GM19372 (cell line): Measurements from ENCODE around the gene GBP3.
"Not testable (repeated sequence)": the region's sequence is repeated elsewhere in the genome, so short reads cannot be mapped to it uniquely, and the experiment has no call there.

ENCODE experiments used
- ATAC-seq: cut with Tn5 transposase; IDR thresholded peaks from one replicate; pipeline ENCODE4 v1.9.1; 2021; ENCODE audit warnings: mild to moderate bottlenecking, low read depth, moderate library complexity; ENCODE audit not compliant: unreplicated experiment

Gene GBP3

DNA sequence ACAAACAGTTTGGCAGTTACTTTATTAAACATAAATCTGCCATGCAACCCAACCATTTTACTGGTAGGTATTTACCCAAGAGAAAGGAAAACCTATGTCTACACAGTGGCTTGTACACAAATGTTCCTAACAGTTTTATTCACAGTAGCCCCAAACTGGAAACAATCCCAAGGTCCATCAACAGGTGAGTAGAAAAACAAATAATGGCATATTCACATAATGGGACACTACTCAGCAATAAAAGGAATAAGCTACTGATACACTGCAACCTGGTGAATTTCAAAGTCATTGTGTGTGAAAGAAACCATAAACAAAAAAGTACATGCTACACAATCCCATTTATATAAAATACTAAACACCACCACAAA, 42.9 kb downstream of the GBP3 start:
- no peak for ATAC-seq

DNA sequence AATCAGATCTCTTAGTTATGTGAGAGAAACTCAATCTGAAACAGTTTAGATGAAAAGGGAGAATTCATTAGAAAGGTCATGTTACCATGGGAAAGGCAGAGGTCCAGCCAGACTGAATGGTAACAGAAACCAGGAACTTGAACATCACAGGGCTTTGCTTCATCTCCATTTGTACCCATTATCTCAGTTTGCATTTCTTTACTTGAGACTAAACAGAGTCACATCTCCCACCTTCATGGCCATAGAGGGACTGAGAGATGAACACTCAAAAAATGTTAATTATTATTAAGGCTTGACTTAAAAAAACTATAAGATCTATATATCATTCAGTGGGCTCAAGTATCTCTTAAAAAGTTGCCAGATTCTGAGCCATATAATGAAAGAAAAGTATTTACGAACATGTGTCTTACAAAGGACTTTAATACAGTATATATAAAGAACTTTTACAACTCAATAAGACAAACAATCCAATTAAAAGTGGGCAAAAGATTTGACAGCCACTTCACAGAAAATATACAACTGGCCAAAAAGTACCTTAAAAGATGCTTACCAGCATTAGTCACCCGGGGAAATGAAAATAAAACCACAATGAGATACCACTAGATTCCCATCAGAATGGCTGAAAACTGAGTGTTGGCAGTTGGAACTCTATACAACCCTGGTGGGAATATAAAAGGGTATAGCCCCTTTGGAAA, 43.5 kb downstream of the GBP3 start:
- no peak for ATAC-seq

DNA sequence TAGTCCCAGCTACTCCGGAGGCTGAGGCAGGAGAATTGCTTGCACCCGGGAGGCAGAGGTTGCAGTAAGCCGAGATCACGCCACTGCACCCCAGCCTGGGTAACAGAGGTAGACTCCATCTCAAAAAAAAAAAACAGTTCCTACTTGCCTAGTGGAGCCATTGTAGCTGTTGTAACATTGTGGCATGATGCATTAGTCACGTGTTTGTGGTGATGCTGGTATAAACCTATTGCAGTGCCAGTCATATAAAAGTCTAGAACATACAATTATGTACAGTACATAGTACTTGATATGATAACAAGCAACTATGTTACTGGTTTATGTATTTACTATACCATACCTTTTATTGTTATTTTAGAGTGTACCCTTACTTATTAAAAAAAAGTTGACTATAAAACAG, 46.4 kb downstream of the GBP3 start:
- ATAC-seq, result no peak

DNA sequence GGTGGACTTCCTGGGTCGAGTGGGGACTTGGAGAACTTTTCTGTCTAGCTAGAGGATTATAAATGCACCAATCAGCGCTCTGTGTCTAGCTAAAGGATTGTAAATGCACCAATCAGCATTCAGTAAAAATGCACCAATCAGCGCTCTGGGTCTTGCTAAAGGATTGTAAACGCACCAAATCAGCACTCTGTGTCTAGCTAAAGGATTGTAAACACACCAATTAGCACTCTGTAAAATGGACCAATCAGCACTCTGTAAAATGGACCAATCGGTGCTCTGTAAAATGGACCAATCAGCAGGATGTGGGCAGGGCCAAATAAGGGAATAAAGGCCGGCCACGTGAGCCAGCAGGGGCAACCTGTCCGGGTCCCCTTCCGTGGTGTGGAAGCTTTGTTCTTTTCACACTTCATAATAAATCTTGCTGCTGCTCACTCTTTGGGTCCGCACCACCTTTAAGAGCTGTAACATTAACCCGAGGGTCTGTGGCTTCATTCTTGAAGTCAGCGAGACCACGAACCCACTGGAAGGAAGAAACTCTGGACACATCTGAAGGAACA, 48.0 kb downstream of the GBP3 start:
- ATAC-seq, result not testable (repeated sequence)

DNA sequence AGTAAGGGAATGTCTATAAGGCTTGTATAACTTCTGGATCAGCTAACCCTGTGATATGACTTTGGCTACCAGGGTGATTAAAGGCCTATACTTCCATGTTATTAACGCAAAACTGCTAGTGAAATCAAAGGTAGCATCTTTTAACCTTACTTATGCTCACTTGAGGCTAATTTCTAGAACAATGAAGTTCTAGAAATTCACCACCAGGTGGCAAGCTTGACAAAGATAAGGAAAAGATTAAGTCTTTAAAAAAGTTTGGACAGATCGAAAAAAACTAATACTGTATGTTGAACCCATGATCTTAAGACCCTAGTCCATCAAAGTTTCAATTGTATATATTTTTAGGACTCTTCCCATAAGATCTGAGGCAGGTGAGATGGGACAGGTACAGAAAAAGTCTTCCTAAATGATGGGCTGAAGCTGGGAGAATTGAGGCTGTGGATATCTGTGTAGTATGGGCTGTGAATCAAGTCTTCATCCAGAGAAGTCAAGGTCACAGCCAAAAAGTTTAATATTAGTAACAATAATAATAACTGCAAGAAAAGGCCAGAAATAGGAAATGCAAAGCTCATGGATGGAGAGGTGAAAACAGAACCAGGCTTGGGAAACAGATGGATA, 49.0 kb downstream of the GBP3 start:
- ATAC-seq, result no peak

DNA sequence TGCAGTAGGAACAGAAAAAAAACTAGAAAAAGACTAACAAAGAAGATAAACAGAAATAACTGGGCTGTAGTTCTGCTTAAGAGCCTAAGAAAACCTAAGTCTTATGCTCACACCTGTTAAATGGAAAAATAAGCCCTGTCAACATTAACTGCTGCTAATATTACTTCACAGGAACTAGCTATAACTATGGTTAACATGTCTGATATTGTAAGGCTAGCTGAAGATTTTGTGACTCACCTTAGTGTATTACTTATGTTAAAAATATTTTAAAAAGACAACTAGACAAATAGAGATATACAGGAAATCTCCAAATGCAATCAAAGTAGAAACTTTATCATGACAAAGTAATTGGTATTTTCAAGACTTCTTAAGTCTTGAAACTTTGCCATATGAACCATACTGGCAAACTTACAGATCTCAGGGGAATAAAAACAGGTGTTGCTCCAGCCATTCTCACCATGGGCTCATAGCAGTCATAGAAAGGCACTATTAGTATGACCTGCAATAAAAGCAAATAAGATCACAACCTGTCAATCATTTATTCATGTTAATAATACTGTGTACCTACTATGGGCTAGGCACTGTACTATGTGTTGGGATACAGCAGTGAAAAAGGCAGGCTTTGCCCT, 60.9 kb downstream of the GBP3 start:
- no peak for ATAC-seq

DNA sequence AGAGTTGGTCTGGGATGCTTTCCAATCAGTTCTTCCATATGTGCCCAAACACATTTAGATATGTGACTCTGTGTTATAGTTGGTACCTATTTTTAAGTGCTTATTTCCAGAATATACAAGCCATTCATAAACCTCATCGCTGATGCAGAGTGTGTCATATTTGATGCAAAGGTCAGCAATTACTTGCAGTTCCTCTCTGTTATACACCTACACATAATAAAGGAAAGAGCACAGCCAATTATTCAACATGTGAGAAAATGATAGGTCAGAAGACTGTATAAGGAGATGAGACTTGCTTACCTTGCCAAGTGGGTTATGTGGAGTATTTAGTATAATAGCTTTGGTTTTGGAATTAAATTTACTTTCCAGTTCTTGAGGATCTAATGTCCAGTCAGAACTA, 61.6 kb downstream of the GBP3 start:
- no peak for ATAC-seq
